HepG2 (cell line): Measurements from ENCODE around the gene TRNP1. TPM values are rescaled to one million over a fixed set of nuclear protein-coding genes. Genes with fewer than 3 reads are reported as not detected.
A peak's percentile ranks its signal among the peaks of the same experiment; 100 is the strongest.

Experiments used
- BCLAF1 ChIP-seq: fragments of 450-650 bp; IDR thresholded peaks from 2 replicates; pipeline ENCODE4 v1.6.1; 2017; ENCODE audit warnings: mild to moderate bottlenecking
- CEBPG ChIP-seq: IDR thresholded peaks from 2 replicates; pipeline ENCODE4 v1.6.1; 2016
- ERF ChIP-seq: IDR thresholded peaks from 2 replicates; pipeline ENCODE4 v1.6.1; 2018; ENCODE audit warnings: missing biosample characterization, missing genetic modification reagents
- HNF1B ChIP-seq: sonication (generic); formaldehyde crosslinking; IDR thresholded peaks from 2 replicates; pipeline ENCODE4 v1.5.1; 2020; ENCODE audit warnings: mild to moderate bottlenecking, moderate library complexity, missing genetic modification reagents
- PAX8 ChIP-seq: sonication (generic); formaldehyde crosslinking; IDR thresholded peaks from 2 replicates; pipeline ENCODE4 v1.8.0; 2022; ENCODE audit warnings: mild to moderate bottlenecking, missing genetic modification reagents, borderline replicate concordance
- PPARG ChIP-seq: conservative IDR thresholded peaks from 2 replicates; pipeline ENCODE4 v1.6.1; 2016; ENCODE audit warnings: missing biosample characterization, missing genetic modification reagents
- SALL1 ChIP-seq: sonication (generic); formaldehyde crosslinking; IDR thresholded peaks from 2 replicates; pipeline ENCODE4 v1.8.0; 2022; ENCODE audit warnings: mild to moderate bottlenecking, missing genetic modification reagents
- TEAD3 ChIP-seq: optimal IDR thresholded peaks from 2 replicates; pipeline ENCODE3; 2016; ENCODE audit warnings: borderline replicate concordance
- THRA ChIP-seq: sonication (generic); formaldehyde crosslinking; IDR thresholded peaks from 2 replicates; pipeline ENCODE4 v1.4.0; 2020; ENCODE audit warnings: missing genetic modification reagents, borderline replicate concordance
- YY1 ChIP-seq: IDR thresholded peaks from 2 replicates; pipeline ENCODE4 v1.6.1; 2011; ENCODE audit warnings: low read length, low read depth, moderate library complexity, mild to moderate bottlenecking; ENCODE audit not compliant: insufficient read depth, insufficient replicate concordance
- ZFP36L2 ChIP-seq: sonication (generic); formaldehyde crosslinking; IDR thresholded peaks from 2 replicates; pipeline ENCODE4 v1.4.0; 2020; ENCODE audit warnings: missing genetic modification reagents
- ZNF501 ChIP-seq: sonication (generic); formaldehyde crosslinking; IDR thresholded peaks from 2 replicates; pipeline ENCODE4 v1.5.1; 2020; ENCODE audit warnings: mild to moderate bottlenecking, moderate library complexity, missing genetic modification reagents
- ZNF614 ChIP-seq: IDR thresholded peaks from 2 replicates; pipeline ENCODE4 v1.6.1; 2018; ENCODE audit warnings: missing biosample characterization, missing genetic modification reagents, inconsistent platforms, borderline replicate concordance
- ZNF749 ChIP-seq: sonication (generic); formaldehyde crosslinking; IDR thresholded peaks from 2 replicates; pipeline ENCODE4 v1.8.0; 2022; ENCODE audit warnings: mild to moderate bottlenecking, missing genetic modification reagents, moderate library complexity, borderline replicate concordance
- polyA plus RNA-seq, 8 experiments: library from polyadenylated mRNA; depleted of rRNA in 3 of 8; stranded (reverse) in 7 of 8; unstranded in 1 of 8; fragments of >200 nt; fragmentation: Illumina TruSeq in 4 of 8; extraction: Trizol in 4 of 8; gene quantifications; 2 replicates each; pipeline versions ENCODE4 v1.2.1 to v1.2.3, GENCODE V29; 2011 to 2016; ENCODE audit warnings: low read depth in 4 of 8, missing spikeins in 1 of 8, mixed read lengths in 1 of 8; ENCODE audit not compliant: insufficient read depth in 1 of 8
- total RNA-seq, 5 experiments: library from RNA; depleted of rRNA; stranded (reverse); fragments of >200 nt; fragmentation: Illumina TruSeq; extraction: Trizol; gene quantifications; 2 replicates each; pipeline ENCODE4 v1.2.3, GENCODE V29; 2016; ENCODE audit warnings: low read depth in 1 of 5
- TF ChIP-seq, protein P1 (sequence below): sonication (generic); formaldehyde crosslinking; IDR thresholded peaks from 2 replicates; pipeline ENCODE4 v1.5.1; 2020; ENCODE audit warnings: mild to moderate bottlenecking, missing genetic modification reagents, borderline replicate concordance
- TF ChIP-seq, protein P2 (sequence below): IDR thresholded peaks from 2 replicates; pipeline ENCODE4 v1.6.1; 2016; ENCODE audit warnings: mild to moderate bottlenecking

TRNP1 gene
- total and polyA plus RNA-seq, 2 of the 13 experiments (the other 11 are each of a cell fraction or from before 2014, with no cell fraction given) = 42.0 to 158 TPM

DNA sequence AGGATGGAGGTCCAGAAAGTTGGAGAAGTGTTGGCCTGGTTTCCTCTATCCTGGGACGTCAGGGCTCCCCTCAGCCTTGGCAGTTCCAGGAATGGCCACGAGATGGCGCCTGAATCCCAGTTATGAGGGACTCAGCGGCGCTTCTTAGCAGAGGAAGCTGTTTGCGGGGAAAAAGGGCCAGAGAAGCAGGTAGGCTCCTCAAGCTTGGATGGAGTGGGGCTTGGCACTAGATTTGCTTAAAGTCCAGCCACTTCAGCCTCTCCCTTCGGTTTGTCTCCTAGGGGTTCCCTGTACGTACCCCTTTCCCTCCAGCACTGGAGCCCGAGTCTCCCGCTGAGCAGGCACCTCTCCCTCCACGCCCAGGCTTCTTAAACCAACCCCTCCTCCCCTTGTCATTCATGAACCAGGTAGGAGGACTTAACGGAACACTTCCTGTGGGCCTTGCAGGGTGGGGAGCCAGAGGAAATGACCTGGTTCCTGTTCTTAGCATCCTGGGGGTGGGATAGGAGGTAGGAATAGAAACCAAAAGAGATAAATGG lies 51.2 kb downstream of the TRNP1 start (continued):
- TF ChIP-seq, protein P1, sequence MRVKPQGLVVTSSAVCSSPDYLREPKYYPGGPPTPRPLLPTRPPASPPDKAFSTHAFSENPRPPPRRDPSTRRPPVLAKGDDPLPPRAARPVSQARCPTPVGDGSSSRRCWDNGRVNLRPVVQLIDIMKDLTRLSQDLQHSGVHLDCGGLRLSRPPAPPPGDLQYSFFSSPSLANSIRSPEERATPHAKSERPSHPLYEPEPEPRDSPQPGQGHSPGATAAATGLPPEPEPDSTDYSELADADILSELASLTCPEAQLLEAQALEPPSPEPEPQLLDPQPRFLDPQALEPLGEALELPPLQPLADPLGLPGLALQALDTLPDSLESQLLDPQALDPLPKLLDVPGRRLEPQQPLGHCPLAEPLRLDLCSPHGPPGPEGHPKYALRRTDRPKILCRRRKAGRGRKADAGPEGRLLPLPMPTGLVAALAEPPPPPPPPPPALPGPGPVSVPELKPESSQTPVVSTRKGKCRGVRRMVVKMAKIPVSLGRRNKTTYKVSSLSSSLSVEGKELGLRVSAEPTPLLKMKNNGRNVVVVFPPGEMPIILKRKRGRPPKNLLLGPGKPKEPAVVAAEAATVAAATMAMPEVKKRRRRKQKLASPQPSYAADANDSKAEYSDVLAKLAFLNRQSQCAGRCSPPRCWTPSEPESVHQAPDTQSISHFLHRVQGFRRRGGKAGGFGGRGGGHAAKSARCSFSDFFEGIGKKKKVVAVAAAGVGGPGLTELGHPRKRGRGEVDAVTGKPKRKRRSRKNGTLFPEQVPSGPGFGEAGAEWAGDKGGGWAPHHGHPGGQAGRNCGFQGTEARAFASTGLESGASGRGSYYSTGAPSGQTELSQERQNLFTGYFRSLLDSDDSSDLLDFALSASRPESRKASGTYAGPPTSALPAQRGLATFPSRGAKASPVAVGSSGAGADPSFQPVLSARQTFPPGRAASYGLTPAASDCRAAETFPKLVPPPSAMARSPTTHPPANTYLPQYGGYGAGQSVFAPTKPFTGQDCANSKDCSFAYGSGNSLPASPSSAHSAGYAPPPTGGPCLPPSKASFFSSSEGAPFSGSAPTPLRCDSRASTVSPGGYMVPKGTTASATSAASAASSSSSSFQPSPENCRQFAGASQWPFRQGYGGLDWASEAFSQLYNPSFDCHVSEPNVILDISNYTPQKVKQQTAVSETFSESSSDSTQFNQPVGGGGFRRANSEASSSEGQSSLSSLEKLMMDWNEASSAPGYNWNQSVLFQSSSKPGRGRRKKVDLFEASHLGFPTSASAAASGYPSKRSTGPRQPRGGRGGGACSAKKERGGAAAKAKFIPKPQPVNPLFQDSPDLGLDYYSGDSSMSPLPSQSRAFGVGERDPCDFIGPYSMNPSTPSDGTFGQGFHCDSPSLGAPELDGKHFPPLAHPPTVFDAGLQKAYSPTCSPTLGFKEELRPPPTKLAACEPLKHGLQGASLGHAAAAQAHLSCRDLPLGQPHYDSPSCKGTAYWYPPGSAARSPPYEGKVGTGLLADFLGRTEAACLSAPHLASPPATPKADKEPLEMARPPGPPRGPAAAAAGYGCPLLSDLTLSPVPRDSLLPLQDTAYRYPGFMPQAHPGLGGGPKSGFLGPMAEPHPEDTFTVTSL (CRISPR knock-in tag) = no peak
- TF ChIP-seq PAX8 (CRISPR knock-in tag) = no peak
- peak; percentile 21; the same call in 1 of the 2 replicates for TF ChIP-seq SALL1 (CRISPR knock-in tag)
- peak; percentile 34 for TF ChIP-seq YY1
- TF ChIP-seq THRA (CRISPR knock-in tag) = 0 out of 2 replicates have a peak, but pooled peaks have one; percentile 34
- no peak for TF ChIP-seq ZNF614
- TF ChIP-seq TEAD3 (CRISPR knock-in tag) = peak; percentile 59
- TF ChIP-seq ZFP36L2 = no peak
- TF ChIP-seq ZNF749 (CRISPR knock-in tag) = no peak
- TF ChIP-seq BCLAF1 = no peak
- TF ChIP-seq ERF (CRISPR knock-in tag) = 0 out of 2 replicates have a peak, but pooled peaks have one; percentile 51
- TF ChIP-seq, protein P2, sequence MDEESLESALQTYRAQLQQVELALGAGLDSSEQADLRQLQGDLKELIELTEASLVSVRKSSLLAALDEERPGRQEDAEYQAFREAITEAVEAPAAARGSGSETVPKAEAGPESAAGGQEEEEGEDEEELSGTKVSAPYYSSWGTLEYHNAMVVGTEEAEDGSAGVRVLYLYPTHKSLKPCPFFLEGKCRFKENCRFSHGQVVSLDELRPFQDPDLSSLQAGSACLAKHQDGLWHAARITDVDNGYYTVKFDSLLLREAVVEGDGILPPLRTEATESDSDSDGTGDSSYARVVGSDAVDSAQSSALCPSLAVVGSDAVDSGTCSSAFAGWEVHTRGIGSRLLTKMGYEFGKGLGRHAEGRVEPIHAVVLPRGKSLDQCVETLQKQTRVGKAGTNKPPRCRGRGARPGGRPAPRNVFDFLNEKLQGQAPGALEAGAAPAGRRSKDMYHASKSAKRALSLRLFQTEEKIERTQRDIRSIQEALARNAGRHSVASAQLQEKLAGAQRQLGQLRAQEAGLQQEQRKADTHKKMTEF (CRISPR knock-in tag) = 0 out of 2 replicates have a peak, but pooled peaks have one; percentile 18
- TF ChIP-seq ZNF501 (CRISPR knock-in tag) = 0 out of 2 replicates have a peak, but pooled peaks have one; percentile 25
- TF ChIP-seq PPARG (CRISPR knock-in tag) = no peak
- TF ChIP-seq HNF1B (CRISPR knock-in tag) = 0 out of 2 replicates have a peak, but pooled peaks have one; percentile 32
- 0 out of 2 replicates have a peak, but pooled peaks have one; percentile 19 for TF ChIP-seq CEBPG (CRISPR knock-in tag)
